Lower leg skin (tissue), 3 donors: ENCODE measurements around the gene CTNS.

Source experiments
- POLR2A ChIP-seq, 2 donors: fragments of 450-650 bp; IDR thresholded peaks; one replicate each; pipeline ENCODE4 v1.6.1; 2016 to 2017; ENCODE audit warnings: antibody characterized with exemption in 2 of 2, mild to moderate bottlenecking in 1 of 2, moderate library complexity in 1 of 2
- TF ChIP-seq, protein P1 (sequence below), 3 donors: fragments of 450-650 bp; IDR thresholded peaks; one replicate each; pipeline ENCODE4 v1.5.1; 2016; ENCODE audit warnings: antibody characterized with exemption in 3 of 3, mild to moderate bottlenecking in 3 of 3, moderate library complexity in 2 of 3

DNA sequence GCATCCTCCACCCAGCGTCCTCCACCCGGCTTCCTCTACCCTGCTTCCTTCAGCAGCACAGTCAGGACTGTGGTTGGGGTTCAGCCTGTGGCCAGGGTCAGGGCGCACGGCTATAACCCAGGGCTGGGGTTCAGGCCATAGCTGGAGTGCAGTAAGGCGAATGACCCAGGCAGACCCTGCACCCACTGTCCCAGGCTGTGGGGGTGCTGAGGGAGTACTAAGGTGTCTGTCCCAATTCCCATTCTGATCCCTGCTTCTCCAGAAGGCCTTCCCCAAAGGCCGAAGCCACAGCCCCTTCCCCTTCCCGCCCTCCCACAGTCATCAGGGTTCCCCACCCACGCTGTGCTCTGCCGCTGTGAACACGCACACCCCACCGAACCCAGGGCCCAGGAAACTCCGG is 44.5 kb downstream of the CTNS start:
- no peak for TF ChIP-seq POLR2A (IDR thresholded peaks at IDR 0.05)
- TF ChIP-seq, protein P1, sequence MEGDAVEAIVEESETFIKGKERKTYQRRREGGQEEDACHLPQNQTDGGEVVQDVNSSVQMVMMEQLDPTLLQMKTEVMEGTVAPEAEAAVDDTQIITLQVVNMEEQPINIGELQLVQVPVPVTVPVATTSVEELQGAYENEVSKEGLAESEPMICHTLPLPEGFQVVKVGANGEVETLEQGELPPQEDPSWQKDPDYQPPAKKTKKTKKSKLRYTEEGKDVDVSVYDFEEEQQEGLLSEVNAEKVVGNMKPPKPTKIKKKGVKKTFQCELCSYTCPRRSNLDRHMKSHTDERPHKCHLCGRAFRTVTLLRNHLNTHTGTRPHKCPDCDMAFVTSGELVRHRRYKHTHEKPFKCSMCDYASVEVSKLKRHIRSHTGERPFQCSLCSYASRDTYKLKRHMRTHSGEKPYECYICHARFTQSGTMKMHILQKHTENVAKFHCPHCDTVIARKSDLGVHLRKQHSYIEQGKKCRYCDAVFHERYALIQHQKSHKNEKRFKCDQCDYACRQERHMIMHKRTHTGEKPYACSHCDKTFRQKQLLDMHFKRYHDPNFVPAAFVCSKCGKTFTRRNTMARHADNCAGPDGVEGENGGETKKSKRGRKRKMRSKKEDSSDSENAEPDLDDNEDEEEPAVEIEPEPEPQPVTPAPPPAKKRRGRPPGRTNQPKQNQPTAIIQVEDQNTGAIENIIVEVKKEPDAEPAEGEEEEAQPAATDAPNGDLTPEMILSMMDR (IDR thresholded peaks at IDR 0.05) = no peak
